Heart right ventricle (tissue), 16 donors: ENCODE data around the gene TMEM72. TPM values are rescaled to one million over a fixed set of nuclear protein-coding genes. Genes with fewer than 3 reads are reported as not detected.

Experiments
- ATAC-seq, 8 donors: fragments of 200-7000 bp; cut with Tn5 transposase; one replicate each; pipeline ENCODE4 v1.9.1; 2020; ENCODE audit warnings: mild to moderate bottlenecking in 8 of 8, moderate library complexity in 8 of 8, moderate number of reproducible peaks in 1 of 8
- DNase-seq, 2 donors: peaks; one replicate each; pipeline ENCODE4 v3.0.0-alpha.2; 2020
- H3K27ac ChIP-seq, 10 donors: fragments of 200-600 bp; sonication (generic) in 2 of 10; one replicate each; pipeline versions ENCODE4 v1.5.0 to v1.8.0; 2020 to 2022; ENCODE audit warnings: mild to moderate bottlenecking in 3 of 10
- H3K27me3 ChIP-seq, 7 donors: fragments of 200-600 bp; one replicate each; pipeline ENCODE4 v1.8.0; 2021 to 2022; ENCODE audit warnings: mild to moderate bottlenecking in 2 of 7
- H3K36me3 ChIP-seq, 9 donors: fragments of 200-600 bp; sonication (generic) in 1 of 9; one replicate each; pipeline versions ENCODE4 v1.5.0 to v1.8.0; 2020 to 2022; ENCODE audit warnings: mild to moderate bottlenecking in 2 of 9
- H3K4me1 ChIP-seq, 9 donors: fragments of 200-600 bp; sonication (generic) in 1 of 9; one replicate each; pipeline versions ENCODE4 v1.5.0 to v1.8.0; 2020 to 2022; ENCODE audit warnings: mild to moderate bottlenecking in 4 of 9
- H3K4me3 ChIP-seq, 10 donors: fragments of 200-600 bp; sonication (generic) in 2 of 10; one replicate each; pipeline versions ENCODE4 v1.5.0 to v1.8.0; 2020 to 2022; ENCODE audit warnings: mild to moderate bottlenecking in 7 of 10, moderate library complexity in 2 of 10
- H3K9me3 ChIP-seq, 11 donors: fragments of 200-600 bp in 10 of 11; sonication (generic) in 2 of 11; one replicate each; pipeline versions ENCODE4 v1.5.0 to v1.8.0; 2013 to 2022; ENCODE audit warnings: mild to moderate bottlenecking in 2 of 11, control low read depth in 1 of 11, moderate library complexity in 1 of 11
- CTCF ChIP-seq, 9 donors: fragments of 200-600 bp; sonication (generic) in 2 of 9; IDR thresholded peaks; one replicate each; pipeline versions ENCODE4 v1.5.0 to v1.8.0; 2021 to 2022; ENCODE audit warnings: antibody characterized with exemption in 9 of 9, mild to moderate bottlenecking in 5 of 9, moderate library complexity in 1 of 9
- WGBS, 2 donors: extraction: QIAGEN DNeasy Blood & Tissue Kit; methylation state at CpG; one replicate each; pipeline ENCODE4 v1.1.7; 2013; ENCODE audit warnings: inconsistent platforms in 1 of 2; 5-methylcytosine and 5-hydroxymethylcytosine counted together
- intact Hi-C, 10 donors: fragments of 100-400 bp; cut with DNase I; formaldehyde crosslinking; loops; one replicate each; pipeline versions ENCODE4 v1.11.1 to v1.14.2; 2022
- polyA plus RNA-seq, 2 donors: library from polyadenylated mRNA; stranded (reverse); fragments of 200-250 nt; gene quantifications; one replicate each; pipeline ENCODE4 v1.2.3, GENCODE V29; 2013
- total RNA-seq, 10 donors: library from RNA; stranded (reverse); fragmentation: NEBNext Ultra II Directional in 3 of 10; extraction: Animal tissue kit (Norgen Biotek cat#: 25700) in 3 of 10; gene quantifications; one replicate each; pipeline versions ENCODE4 v1.2.1 to v1.2.4, GENCODE V29; 2021 to 2023
- donor health status: Arrhythmogenic right ventricular cardiomyopathy.
- donor health status: ischemic (EF 13 %, LVEDD 7.1; RV severe dilation, severe dysfunction).
- donor health status: healthy with polysubstance abuse.
- donor health status: DM: no; HTN: yes; CAD: no.
- donor health status: DM: no; HTN: no; CAD: no.
- donor health status: ischemic (EF 25% LVEDD 6.9; RV normal size, moderate dysfunction).
- donor health status: ischemic (EF 25% LVEDD 5.7; RV mildly dilated, moderate dysfunction).
- donor health status: healthy.
- donor health status: DM: yes; HTN: yes; CAD: no.
- donor health status: Ischemic cardiomyopathy.
- donor health status: ischemic (EF 35%, LVEDD 5.7; RV mildly dilated, moderate dysfunction).
- donor health status: nonischemic (EF 11% LVEDD 7.7; RV severe dilation, severe dysfunction).
- donor health status: DM: yes; HTN: yes; CAD: no.
- donor health status: PGD.
- donor health status: ischemic (EF 29% LVEDD 5.4; RV normal size, mild dysfunction).
- donor health status: nonischemic (EF 23%, LVEDD 6.1; RV moderate dilation, normal function).

The TMEM72 gene
- total and polyA plus RNA-seq, 12 donors = 0.17 to 0.22 TPM; not detected in 10

GRCh38 chr10:44917848-44918247 is 6.7 kb downstream of the TMEM72 start:
- 74 to 89% methylated on average over 3 of the region's 3 CpGs for whole genome bisulfite sequencing, 2 donors
- H3K4me3 ChIP-seq = no peak overlapping the region
- no peaks in the 10 kb centered on the region for H3K36me3 ChIP-seq
- no peak overlapping the region for H3K27ac ChIP-seq
- H3K4me1 ChIP-seq = peaks cover 0 to 20% (median 7%) of the 10 kb centered on the region in 9 donors
- no peak for DNase-seq
- intact Hi-C loops = no loop called here
- no peaks in the 10 kb centered on the region for H3K9me3 ChIP-seq
- no peak for ATAC-seq
- no peak for TF ChIP-seq CTCF (IDR thresholded peaks at IDR 0.05)
- no peaks in the 10 kb centered on the region for H3K27me3 ChIP-seq

GRCh38 chr10:44920252-44920651 is 9.1 kb downstream of the TMEM72 start:
- no peak for DNase-seq
- intact Hi-C loops = no loop called here
- WGBS, 2 donors = 87 to 94% methylated on average over 3 of the region's 3 CpGs

GRCh38 chr10:44921061-44921460 is 9.9 kb downstream of the TMEM72 start:
- ATAC-seq (no peak), DNase-seq (no peak)
- Histone ChIP-seq H3K27ac (no peak overlapping the region), H3K4me1 (no peaks in the 10 kb centered on the region), H3K4me3 (no peak overlapping the region), H3K36me3 (no peaks in the 10 kb centered on the region), H3K9me3 (no peaks in the 10 kb centered on the region), H3K27me3 (no peaks in the 10 kb centered on the region)
- no peak for TF ChIP-seq CTCF (IDR thresholded peaks at IDR 0.05)
- 90 to 92% methylated on average over 5 of the region's 5 CpGs for WGBS, 2 donors
- intact Hi-C loops = no loop called here

More at GRCh38 chr10:44920252-44920651, 9.1 kb downstream of the TMEM72 start:
- no peak for TF ChIP-seq CTCF (IDR thresholded peaks at IDR 0.05)
- Histone ChIP-seq H3K27me3 (no peaks in the 10 kb centered on the region), H3K9me3 (no peaks in the 10 kb centered on the region), H3K27ac (no peak overlapping the region), H3K4me1 (no peaks in the 10 kb centered on the region), H3K36me3 (no peaks in the 10 kb centered on the region), H3K4me3 (no peak overlapping the region)
- ATAC-seq = no peak

GRCh38 chr10:44921506-44921905 is 10.4 kb downstream of the TMEM72 start:
- no peaks in the 10 kb centered on the region for H3K27me3 ChIP-seq
- no peak for TF ChIP-seq CTCF (IDR thresholded peaks at IDR 0.05)
- H3K4me3 ChIP-seq = no peak overlapping the region
- H3K27ac ChIP-seq = no peak overlapping the region
- H3K4me1 ChIP-seq = no peaks in the 10 kb centered on the region
- ATAC-seq (no peak), DNase-seq (no peak)
- intact Hi-C loops = no loop called here
- H3K36me3 ChIP-seq = no peaks in the 10 kb centered on the region
- H3K9me3 ChIP-seq = no peaks in the 10 kb centered on the region
- WGBS, 2 donors = 96 to 98% methylated on average over 3 of the region's 3 CpGs
